GM23248 (cell line): Measurements from ENCODE around the gene ZDHHC13. TPM values are rescaled to one million over a fixed set of nuclear protein-coding genes. Genes with fewer than 3 reads are reported as not detected.

Source experiments
- DNase-seq: peaks from one replicate; pipeline ENCODE4 v3.0.0-alpha.2; 2015
- H2AFZ ChIP-seq: fragments of 200-600 bp; sonication (generic); 2 replicates; pipeline ENCODE4 v1.6.1; 2016; ENCODE audit warnings: antibody characterized with exemption
- H3F3A ChIP-seq: fragments of 200-600 bp; sonication (generic); 2 replicates; pipeline ENCODE4 v1.6.1; 2016; ENCODE audit warnings: mild to moderate bottlenecking, antibody characterized with exemption, mixed run types; ENCODE audit not compliant: insufficient read depth
- H3K27ac ChIP-seq: fragments of 200-600 bp; sonication (generic); 2 replicates; pipeline ENCODE4 v1.5.1; 2016; ENCODE audit warnings: mild to moderate bottlenecking
- H3K27me3 ChIP-seq: fragments of 200-600 bp; sonication (generic); replicated peaks from 2 replicates; pipeline ENCODE4 v1.6.1; 2016; ENCODE audit warnings: mild to moderate bottlenecking; ENCODE audit not compliant: insufficient read depth
- H3K36me3 ChIP-seq: fragments of 200-600 bp; sonication (generic); 2 replicates; pipeline ENCODE4 v1.6.1; 2016; ENCODE audit warnings: low read depth, mild to moderate bottlenecking
- H3K4me1 ChIP-seq: fragments of 200-600 bp; sonication (generic); 2 replicates; pipeline ENCODE4 v1.6.1; 2016; ENCODE audit warnings: mild to moderate bottlenecking; ENCODE audit not compliant: insufficient read depth
- H3K4me2 ChIP-seq: fragments of 200-600 bp; sonication (generic); one replicate; pipeline ENCODE4 v1.6.1; 2016; ENCODE audit warnings: mild to moderate bottlenecking; ENCODE audit not compliant: unreplicated experiment
- H3K4me3 ChIP-seq: fragments of 200-600 bp; sonication (generic); 2 replicates; pipeline ENCODE4 v1.5.1; 2016; ENCODE audit warnings: mild to moderate bottlenecking
- H3K79me2 ChIP-seq: fragments of 200-600 bp; sonication (generic); 2 replicates; pipeline ENCODE4 v1.6.1; 2016; ENCODE audit warnings: mild to moderate bottlenecking; ENCODE audit not compliant: insufficient read depth
- H3K9ac ChIP-seq: fragments of 200-600 bp; sonication (generic); 2 replicates; pipeline ENCODE4 v1.6.1; 2016; ENCODE audit warnings: mild to moderate bottlenecking
- H3K9me2 ChIP-seq: fragments of 200-600 bp; sonication (generic); 2 replicates; pipeline ENCODE4 v1.6.1; 2016; ENCODE audit warnings: mixed run types, mild to moderate bottlenecking, moderate library complexity; ENCODE audit not compliant: insufficient read depth
- H3K9me3 ChIP-seq: fragments of 200-600 bp; sonication (generic); one replicate; pipeline ENCODE4 v1.6.1; 2017; ENCODE audit warnings: low read depth
- H4K20me1 ChIP-seq: fragments of 200-600 bp; sonication (generic); 2 replicates; pipeline ENCODE4 v1.6.0; 2016; ENCODE audit not compliant: insufficient read depth
- EZH2 ChIP-seq: fragments of 200-600 bp; sonication (generic); IDR thresholded peaks from 2 replicates; pipeline ENCODE4 v1.6.1; 2018; ENCODE audit warnings: antibody characterized with exemption, mild to moderate bottlenecking; ENCODE audit not compliant: insufficient read depth, poor library complexity, severe bottlenecking
- EZH2phosphoT487 ChIP-seq: fragments of 200-600 bp; sonication (generic); IDR thresholded peaks from 2 replicates; pipeline ENCODE4 v1.6.1; 2018; ENCODE audit warnings: antibody characterized with exemption, moderate library complexity, mild to moderate bottlenecking, low read depth; ENCODE audit not compliant: insufficient read depth
- WGBS, 2 experiments: methylation state at CpG; one replicate each; pipeline ENCODE4 v1.1.6; 2015 to 2017; ENCODE audit warnings: low lambda C conversion rate in 2 of 2, low coverage in 1 of 2; ENCODE audit errors: missing lambda C conversion rate in 2 of 2; 5-methylcytosine and 5-hydroxymethylcytosine counted together
- in situ Hi-C: fragments of 300-500 bp; cut with MboI; formaldehyde crosslinking; loops from 2 replicates; pipeline ENCODE4 v1.15.0; 2020
- polyA plus RNA-seq: library from polyadenylated mRNA; unstranded; fragments of >200 nt; fragmentation: Nextera tagmentation; extraction: Ambion mirVana; gene quantifications from 2 replicates; pipeline ENCODE4 v1.2.1, GENCODE V29; 2016
- total RNA-seq: library from RNA; depleted of rRNA; stranded (reverse); fragments of >200 nt; shearing (Covaris generic); gene quantifications from 2 replicates; pipeline ENCODE4 v1.2.3, GENCODE V29; 2014

The ZDHHC13 gene
- total and polyA plus RNA-seq, 2 experiments from 2014 or later, result 10.9 to 12.5 TPM

DNA sequence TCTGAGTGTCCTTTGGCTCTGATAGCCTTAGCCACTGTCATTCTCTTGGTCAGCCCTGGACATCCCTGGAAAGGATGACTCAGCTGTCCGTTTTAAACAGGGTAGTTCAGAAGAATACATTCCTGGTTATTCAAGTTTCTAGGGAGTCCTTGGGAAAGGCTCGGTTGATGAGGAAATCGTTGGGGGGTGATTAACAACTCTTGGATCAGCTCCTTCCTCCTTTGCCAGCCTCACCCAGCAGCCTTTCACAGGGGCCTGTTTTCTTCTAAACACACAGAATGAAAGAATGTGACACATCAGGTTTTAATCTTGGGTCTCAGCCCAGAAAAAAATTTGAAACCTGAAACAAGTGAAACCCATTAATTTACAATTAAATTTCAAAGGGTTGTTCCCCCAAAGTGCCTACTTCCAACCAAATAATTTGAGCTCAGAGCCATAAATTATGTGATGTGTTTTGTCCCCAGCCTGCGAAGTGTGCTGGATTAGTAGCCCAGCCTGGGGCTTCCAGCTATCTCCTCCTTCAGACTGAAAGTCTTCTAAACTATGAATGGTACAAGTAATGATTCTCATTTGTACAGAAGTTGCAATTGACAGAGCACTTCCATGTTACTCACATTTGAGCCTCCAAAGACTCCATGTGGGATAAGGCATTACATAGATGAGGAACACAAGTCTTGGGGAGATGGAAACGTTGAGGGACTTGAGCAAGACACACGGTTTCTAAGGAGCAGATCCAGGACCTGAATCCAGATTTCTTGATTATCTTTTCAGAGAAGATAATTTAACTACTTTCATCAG is 37.1 kb upstream of the ZDHHC13 start:
- peak overlapping the region; percentile 64 for H3K4me2 ChIP-seq
- no peaks in the 10 kb centered on the region for H4K20me1 ChIP-seq
- H3K9me2 ChIP-seq, result no peaks in the 10 kb centered on the region
- no peaks in the 10 kb centered on the region for H3K9me3 ChIP-seq
- peaks cover 30% of the 10 kb centered on the region for H3K4me1 ChIP-seq
- no peaks in the 10 kb centered on the region for H3K36me3 ChIP-seq
- WGBS, 2 experiments, result 2 to 3% methylated on average over 6 of the region's 6 CpGs
- H3K27me3 ChIP-seq, result no peaks in the 10 kb centered on the region
- no peak overlapping the region for H3K4me3 ChIP-seq
- in situ Hi-C loops, result loop anchor here (10.0 kb wide), 2 partner anchors 235 to 465 kb away; no protein-coding TSS in a partner anchor
- DNase-seq, result peak; percentile 95
- peak overlapping the region; percentile 15; the same call in 1 of the 2 replicates for H3K9ac ChIP-seq
- no peak overlapping the region for H2AFZ ChIP-seq
- H3K79me2 ChIP-seq, result no peaks in the 10 kb centered on the region
- H3F3A ChIP-seq, result peaks cover 36% of the 10 kb centered on the region
- TF ChIP-seq EZH2phosphoT487 (no peak), EZH2 (no peak)
- peak overlapping the region; percentile 68 for H3K27ac ChIP-seq

GRCh38 chr11:19080579-19080993 is 36.4 kb upstream of the ZDHHC13 start:
- H3K4me1 ChIP-seq, result peaks cover 30% of the 10 kb centered on the region
- no peaks in the 10 kb centered on the region for H3K27me3 ChIP-seq
- no peak overlapping the region for H3K9ac ChIP-seq
- H3K36me3 ChIP-seq, result no peaks in the 10 kb centered on the region
- H3F3A ChIP-seq, result peaks cover 36% of the 10 kb centered on the region
- H3K4me2 ChIP-seq, result peak overlapping the region; percentile 64
- H3K79me2 ChIP-seq, result no peaks in the 10 kb centered on the region
- H3K4me3 ChIP-seq, result no peak overlapping the region
- no peak overlapping the region for H2AFZ ChIP-seq
- in situ Hi-C loops, result no loop called here
- TF ChIP-seq EZH2 (no peak), EZH2phosphoT487 (no peak)
- no peaks in the 10 kb centered on the region for H3K9me2 ChIP-seq
- WGBS, 2 experiments, result 33 to 35% methylated on average over 6 of the region's 6 CpGs
- H3K9me3 ChIP-seq, result no peaks in the 10 kb centered on the region
- peak; percentile 76 for DNase-seq
- peak overlapping the region; percentile 68; the same call in 1 of the 2 replicates for H3K27ac ChIP-seq
- H4K20me1 ChIP-seq, result no peaks in the 10 kb centered on the region

DNA sequence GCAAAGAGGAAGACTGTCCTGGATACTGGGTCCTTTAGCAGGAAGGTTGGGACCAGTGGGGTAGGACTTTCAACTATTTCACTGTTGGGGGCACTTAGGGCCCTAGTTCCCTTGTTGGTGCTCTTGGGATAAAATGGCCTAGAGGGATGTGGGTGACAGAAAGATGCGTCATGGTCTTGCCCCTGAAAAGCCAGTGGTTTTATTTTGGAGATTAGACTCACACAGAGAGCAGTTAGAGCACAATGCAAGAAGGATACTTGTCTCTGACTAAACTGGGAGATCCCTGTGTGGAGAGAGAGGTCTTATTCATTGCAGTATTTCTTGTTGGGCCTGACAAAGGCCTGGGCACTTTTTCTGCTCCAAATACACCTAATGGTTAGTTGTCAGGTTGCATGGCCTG is 33.8 kb upstream of the ZDHHC13 start:
- no peak overlapping the region for H3K9ac ChIP-seq
- H3K79me2 ChIP-seq, result no peaks in the 10 kb centered on the region
- H2AFZ ChIP-seq, result no peak overlapping the region
- H3K27ac ChIP-seq, result no peak overlapping the region
- H4K20me1 ChIP-seq, result no peaks in the 10 kb centered on the region
- WGBS, 2 experiments, result 42 to 68% methylated on average over 1 of the region's 1 CpG
- no peaks in the 10 kb centered on the region for H3K36me3 ChIP-seq
- H3K4me1 ChIP-seq, result peaks cover 33% of the 10 kb centered on the region
- in situ Hi-C loops, result no loop called here
- TF ChIP-seq EZH2 (no peak), EZH2phosphoT487 (no peak)
- H3K9me3 ChIP-seq, result no peaks in the 10 kb centered on the region
- no peak overlapping the region for H3K4me3 ChIP-seq
- no peaks in the 10 kb centered on the region for H3K9me2 ChIP-seq
- no peak for DNase-seq
- peaks cover 40% of the 10 kb centered on the region for H3F3A ChIP-seq
- H3K4me2 ChIP-seq, result no peak overlapping the region
- H3K27me3 ChIP-seq, result no peaks in the 10 kb centered on the region

DNA sequence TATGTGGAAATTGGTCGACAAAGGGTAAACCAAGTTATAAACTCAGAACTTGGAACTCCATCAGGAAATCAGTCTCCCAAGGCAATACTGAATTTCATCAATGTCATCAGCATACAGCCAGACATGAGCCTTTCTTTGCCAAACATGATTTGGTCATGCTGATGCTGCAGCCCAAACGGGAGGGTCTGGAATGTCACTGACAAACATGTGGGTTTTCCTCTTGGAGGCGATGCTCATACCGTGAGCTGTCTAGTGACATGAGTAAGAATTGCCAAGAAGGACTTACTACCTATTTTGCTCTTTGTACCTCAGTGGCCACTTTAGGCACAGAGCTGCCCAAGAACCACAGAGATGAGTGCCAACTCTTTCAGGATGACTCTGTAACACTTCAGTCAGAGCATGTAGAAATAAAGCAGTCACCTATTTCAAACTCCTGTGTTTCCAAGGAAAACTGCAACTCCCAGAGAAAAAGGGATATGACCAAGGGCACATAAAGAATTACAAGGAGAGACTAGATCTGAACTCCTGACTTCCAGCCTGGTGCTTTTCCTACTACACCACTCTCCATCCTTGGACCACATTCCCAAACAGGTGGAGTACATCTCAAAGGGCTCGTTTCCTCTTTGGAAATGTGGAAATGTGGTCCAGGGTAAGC is 32.2 kb upstream of the ZDHHC13 start:
- H3K79me2 ChIP-seq, result no peaks in the 10 kb centered on the region
- H3F3A ChIP-seq, result peaks cover 29% of the 10 kb centered on the region; the same call in 1 of the 2 replicates
- no peak overlapping the region for H3K27ac ChIP-seq
- H3K36me3 ChIP-seq, result no peaks in the 10 kb centered on the region
- no peaks in the 10 kb centered on the region for H3K27me3 ChIP-seq
- TF ChIP-seq EZH2phosphoT487 (no peak), EZH2 (no peak)
- no peak overlapping the region for H3K9ac ChIP-seq
- no peak overlapping the region for H2AFZ ChIP-seq
- peak; percentile 48 for DNase-seq
- no peaks in the 10 kb centered on the region for H3K9me2 ChIP-seq
- no peaks in the 10 kb centered on the region for H4K20me1 ChIP-seq
- H3K4me2 ChIP-seq, result no peak overlapping the region
- peaks cover 22% of the 10 kb centered on the region for H3K4me1 ChIP-seq
- no peak overlapping the region for H3K4me3 ChIP-seq
- no peaks in the 10 kb centered on the region for H3K9me3 ChIP-seq
- 28 to 31% methylated on average over 5 of the region's 5 CpGs for WGBS, 2 experiments
- in situ Hi-C loops, result no loop called here
